GM12872 (cell line): Measurements from ENCODE around the gene SLC35A5.

Experiments used
- TF ChIP-seq, protein P1 (sequence below): IDR thresholded peaks from 3 replicates; pipeline ENCODE4 v1.5.1; 2011; ENCODE audit warnings: low read depth, mild to moderate bottlenecking, low read length, moderate library complexity; ENCODE audit not compliant: insufficient read depth

SLC35A5 gene

DNA sequence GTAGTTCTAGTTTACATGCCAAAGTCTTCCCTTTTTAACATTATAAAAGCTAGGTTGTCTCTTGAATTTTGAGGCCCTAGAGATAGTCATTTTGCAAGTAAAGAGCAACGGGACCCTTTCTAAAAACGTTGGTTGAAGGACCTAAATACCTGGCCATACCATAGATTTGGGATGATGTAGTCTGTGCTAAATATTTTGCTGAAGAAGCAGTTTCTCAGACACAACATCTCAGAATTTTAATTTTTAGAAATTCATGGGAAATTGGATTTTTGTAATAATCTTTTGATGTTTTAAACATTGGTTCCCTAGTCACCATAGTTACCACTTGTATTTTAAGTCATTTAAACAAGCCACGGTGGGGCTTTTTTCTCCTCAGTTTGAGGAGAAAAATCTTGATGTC, 21.3 kb downstream of the SLC35A5 start:
- TF ChIP-seq, protein P1, sequence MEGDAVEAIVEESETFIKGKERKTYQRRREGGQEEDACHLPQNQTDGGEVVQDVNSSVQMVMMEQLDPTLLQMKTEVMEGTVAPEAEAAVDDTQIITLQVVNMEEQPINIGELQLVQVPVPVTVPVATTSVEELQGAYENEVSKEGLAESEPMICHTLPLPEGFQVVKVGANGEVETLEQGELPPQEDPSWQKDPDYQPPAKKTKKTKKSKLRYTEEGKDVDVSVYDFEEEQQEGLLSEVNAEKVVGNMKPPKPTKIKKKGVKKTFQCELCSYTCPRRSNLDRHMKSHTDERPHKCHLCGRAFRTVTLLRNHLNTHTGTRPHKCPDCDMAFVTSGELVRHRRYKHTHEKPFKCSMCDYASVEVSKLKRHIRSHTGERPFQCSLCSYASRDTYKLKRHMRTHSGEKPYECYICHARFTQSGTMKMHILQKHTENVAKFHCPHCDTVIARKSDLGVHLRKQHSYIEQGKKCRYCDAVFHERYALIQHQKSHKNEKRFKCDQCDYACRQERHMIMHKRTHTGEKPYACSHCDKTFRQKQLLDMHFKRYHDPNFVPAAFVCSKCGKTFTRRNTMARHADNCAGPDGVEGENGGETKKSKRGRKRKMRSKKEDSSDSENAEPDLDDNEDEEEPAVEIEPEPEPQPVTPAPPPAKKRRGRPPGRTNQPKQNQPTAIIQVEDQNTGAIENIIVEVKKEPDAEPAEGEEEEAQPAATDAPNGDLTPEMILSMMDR, result no peak

GRCh38 chr3:112585782-112586181, 23.9 kb downstream of the SLC35A5 start:
- TF ChIP-seq, protein P1, result no peak

DNA sequence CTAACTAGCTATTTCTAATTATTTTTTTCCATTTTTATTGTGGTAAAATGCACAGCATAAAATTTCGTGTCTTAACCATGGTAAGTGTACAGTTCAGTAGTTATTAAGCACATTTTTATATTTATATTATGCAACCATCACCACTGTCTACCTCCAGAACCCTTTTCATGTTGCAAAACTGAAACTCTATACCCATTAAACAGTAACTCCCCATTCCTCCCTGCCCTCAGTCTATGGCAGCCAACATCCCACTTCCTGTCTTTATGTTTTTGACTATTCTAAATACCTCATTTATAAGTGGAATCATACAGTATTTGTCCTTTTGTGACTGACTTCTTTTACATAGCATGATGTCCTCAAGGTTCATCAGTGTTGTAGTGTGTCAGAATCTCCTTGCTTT, 25.5 kb downstream of the SLC35A5 start:
- TF ChIP-seq, protein P1, result no peak

DNA sequence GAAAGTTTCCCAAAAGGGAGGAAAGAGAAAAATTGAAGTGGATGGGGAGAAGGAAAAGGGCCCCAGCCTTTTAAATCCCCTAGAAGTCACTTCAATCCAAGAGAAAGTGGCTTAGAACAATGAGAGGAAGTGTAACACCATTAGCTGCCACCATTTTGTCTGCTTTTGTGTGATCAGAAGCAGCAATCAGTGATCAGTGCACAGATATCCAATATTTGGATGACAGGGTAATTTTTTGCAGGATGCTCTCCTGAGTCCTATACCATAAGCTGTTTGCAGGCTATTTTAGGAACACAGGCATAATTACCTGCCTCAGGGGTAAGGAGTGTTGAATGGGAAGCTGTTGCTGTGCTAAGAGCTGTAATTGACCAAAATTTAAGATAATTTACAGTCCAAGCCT, 31.4 kb downstream of the SLC35A5 start:
- TF ChIP-seq, protein P1, result no peak

DNA sequence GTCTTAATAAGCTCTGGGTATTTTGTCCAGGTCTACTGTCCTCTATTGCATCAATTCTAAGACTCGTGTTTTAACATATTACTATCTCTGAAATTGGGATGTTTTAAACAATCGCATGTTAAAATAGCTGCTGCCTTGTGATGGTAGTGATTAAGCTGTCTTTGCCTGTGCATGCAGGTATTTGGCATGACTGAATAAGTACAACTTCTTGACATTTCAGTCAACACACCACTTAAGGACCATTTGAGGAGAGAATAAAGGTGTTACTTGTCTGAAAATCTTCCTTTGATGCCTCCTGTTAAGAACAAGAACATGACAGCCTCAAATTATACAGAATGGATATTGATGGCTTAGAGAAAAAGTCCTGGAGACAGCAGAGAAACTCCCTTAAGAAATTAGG, 33.0 kb downstream of the SLC35A5 start:
- TF ChIP-seq, protein P1, result no peak

DNA sequence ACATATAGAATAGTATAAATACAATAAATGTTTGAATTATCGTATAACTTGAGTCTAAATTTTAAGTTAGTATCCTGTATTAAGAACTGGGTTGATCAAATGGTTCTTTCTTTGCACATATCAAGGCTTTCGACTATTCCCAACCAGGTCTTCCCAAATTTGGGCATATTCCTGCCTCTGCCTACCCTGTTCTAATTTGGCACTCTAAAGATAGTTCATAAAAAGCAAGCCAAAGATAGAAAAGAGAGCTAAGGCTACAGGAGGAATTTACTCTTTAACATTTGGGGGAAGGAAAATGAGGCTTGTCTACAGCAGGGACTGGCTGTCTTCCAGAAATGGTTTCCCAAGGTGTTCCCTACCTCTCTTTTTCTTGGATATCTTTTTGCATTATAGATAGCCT, 36.1 kb downstream of the SLC35A5 start:
- TF ChIP-seq, protein P1, result no peak

- TF ChIP-seq, protein P1, result no peak
Measured at GRCh38 chr3:112598731-112599130, 36.9 kb downstream of the SLC35A5 start.

DNA sequence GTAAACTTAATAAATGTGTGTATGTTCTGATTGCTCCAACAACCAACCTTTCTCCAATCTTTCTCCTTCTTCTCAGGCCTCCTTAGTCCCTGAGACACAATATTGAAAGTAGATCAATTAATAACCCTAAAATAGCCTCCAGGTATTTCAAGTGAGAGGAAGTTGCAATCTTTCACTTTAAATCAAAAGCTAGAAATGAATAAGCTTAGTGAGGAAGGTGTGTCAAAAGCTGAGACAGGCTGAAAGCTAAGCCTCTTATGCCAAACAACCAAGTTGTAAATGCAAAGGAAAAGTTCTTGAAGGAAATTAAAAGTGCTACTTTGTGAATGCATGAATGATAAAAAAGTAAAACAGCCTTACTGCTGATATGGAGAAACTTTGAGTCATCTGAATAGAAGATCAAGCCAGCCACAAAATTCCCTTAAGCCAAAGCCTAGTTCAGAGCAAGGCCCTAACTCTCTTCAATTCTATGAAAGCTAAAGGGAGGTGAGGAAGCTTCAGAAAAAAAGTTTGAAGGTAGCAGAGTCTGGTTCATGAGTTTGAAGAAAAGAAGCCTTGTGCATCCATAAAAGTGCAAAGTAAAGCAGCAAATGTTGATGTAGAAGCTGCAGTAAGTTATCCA, 40.5 kb downstream of the SLC35A5 start:
- TF ChIP-seq, protein P1, result no peak
